K562 (cell line): ENCODE data around the gene LILRB3. TPM values are rescaled to one million over a fixed set of nuclear protein-coding genes. Genes with fewer than 3 reads are reported as not detected.

Source experiments
- CREB1 ChIP-seq, 2 experiments: sonication (generic) in 1 of 2; formaldehyde crosslinking in 1 of 2; IDR thresholded peaks; 2 replicates each; pipeline versions ENCODE4 v1.6.1 to v1.8.0; 2012 to 2022; ENCODE audit warnings: inconsistent platforms in 1 of 2, mild to moderate bottlenecking in 1 of 2, missing genetic modification reagents in 1 of 2, moderate library complexity in 1 of 2
- GATAD2B ChIP-seq: fragments of 450-650 bp; IDR thresholded peaks from 2 replicates; pipeline ENCODE4 v1.6.1; 2017; ENCODE audit warnings: mild to moderate bottlenecking, borderline replicate concordance
- MTA3 ChIP-seq: fragments of 450-650 bp; formaldehyde crosslinking; IDR thresholded peaks from 2 replicates; pipeline ENCODE4 v1.6.1; 2017; ENCODE audit warnings: mild to moderate bottlenecking, borderline replicate concordance
- NFE2 ChIP-seq: IDR thresholded peaks from 2 replicates; pipeline ENCODE4 v1.6.1; 2014; ENCODE audit warnings: antibody characterized with exemption, low read depth
- XRCC3 ChIP-seq: fragments of 450-650 bp; IDR thresholded peaks from 2 replicates; pipeline ENCODE4 v1.6.1; 2017; ENCODE audit warnings: mild to moderate bottlenecking, moderate library complexity
- ZBED1 ChIP-seq: IDR thresholded peaks from 2 replicates; pipeline ENCODE4 v1.6.1; 2014
- ZBTB17 ChIP-seq: fragments of 450-650 bp; formaldehyde crosslinking; IDR thresholded peaks from 2 replicates; pipeline ENCODE4 v1.4.0; 2020; ENCODE audit warnings: mild to moderate bottlenecking
- ZNF143 ChIP-seq: sonication (generic); formaldehyde crosslinking; IDR thresholded peaks from 2 replicates; pipeline ENCODE4 v1.9.0; 2022; ENCODE audit warnings: mild to moderate bottlenecking, missing genetic modification reagents
- polyA plus RNA-seq, 8 experiments: library from polyadenylated mRNA; depleted of rRNA in 4 of 8; stranded (reverse) in 5 of 8; unstranded in 3 of 8; fragments of >200 nt; fragmentation: Nextera tagmentation in 2 of 8; fragmentation: Illumina TruSeq in 1 of 8; extraction: Ambion mirVana in 2 of 8; extraction: Trizol in 1 of 8; gene quantifications; 2 replicates each; pipeline versions ENCODE4 v1.2.1 to v1.2.3, GENCODE V29; 2011 to 2014; ENCODE audit warnings: inconsistent platforms in 1 of 8, missing spikeins in 1 of 8
- total RNA-seq, 7 experiments: library from RNA; depleted of rRNA in 6 of 7; stranded (reverse); fragments of >200 nt in 6 of 7; fragmentation: Illumina TruSeq in 2 of 7; extraction: Trizol in 2 of 7; gene quantifications; 2 replicates each; pipeline versions ENCODE4 v1.2.1 to v1.2.3, GENCODE V29; 2011 to 2021; ENCODE audit warnings: low replicate concordance in 1 of 7
- TF ChIP-seq, protein P1 (sequence below): fragments of 450-650 bp; IDR thresholded peaks from 2 replicates; pipeline ENCODE4 v1.6.1; 2018; ENCODE audit not compliant: partially characterized antibody
- TF ChIP-seq, protein P2 (sequence below): IDR thresholded peaks from 3 replicates; pipeline ENCODE4 v1.6.1; 2011; ENCODE audit warnings: borderline replicate concordance, mild to moderate bottlenecking; ENCODE audit not compliant: insufficient read length, insufficient read depth
- TF ChIP-seq, protein P3 (sequence below): IDR thresholded peaks from 2 replicates; pipeline ENCODE4 v1.6.1; 2016; ENCODE audit warnings: missing genetic modification characterization, missing compliant biosample characterization
- TF ChIP-seq, protein P4 (sequence below): sonication (generic); formaldehyde crosslinking; IDR thresholded peaks from 2 replicates; pipeline ENCODE4 v1.8.0; 2022; ENCODE audit warnings: mild to moderate bottlenecking, missing genetic modification reagents, borderline replicate concordance
- TF ChIP-seq, protein P5 (sequence below): IDR thresholded peaks from 2 replicates; pipeline ENCODE4 v1.6.1; 2011; ENCODE audit not compliant: insufficient read length; ENCODE audit errors: extremely low read depth
- TF ChIP-seq, protein P6 (sequence below): fragments of 450-650 bp; IDR thresholded peaks from 2 replicates; pipeline ENCODE4 v1.6.1; 2016; ENCODE audit warnings: antibody characterized with exemption

Gene LILRB3
- total and polyA plus RNA-seq, 9 of the 15 experiments (the other 6 are each of a cell fraction or from before 2014, with no cell fraction given) = 0.01 to 0.09 TPM; not detected in 7

DNA sequence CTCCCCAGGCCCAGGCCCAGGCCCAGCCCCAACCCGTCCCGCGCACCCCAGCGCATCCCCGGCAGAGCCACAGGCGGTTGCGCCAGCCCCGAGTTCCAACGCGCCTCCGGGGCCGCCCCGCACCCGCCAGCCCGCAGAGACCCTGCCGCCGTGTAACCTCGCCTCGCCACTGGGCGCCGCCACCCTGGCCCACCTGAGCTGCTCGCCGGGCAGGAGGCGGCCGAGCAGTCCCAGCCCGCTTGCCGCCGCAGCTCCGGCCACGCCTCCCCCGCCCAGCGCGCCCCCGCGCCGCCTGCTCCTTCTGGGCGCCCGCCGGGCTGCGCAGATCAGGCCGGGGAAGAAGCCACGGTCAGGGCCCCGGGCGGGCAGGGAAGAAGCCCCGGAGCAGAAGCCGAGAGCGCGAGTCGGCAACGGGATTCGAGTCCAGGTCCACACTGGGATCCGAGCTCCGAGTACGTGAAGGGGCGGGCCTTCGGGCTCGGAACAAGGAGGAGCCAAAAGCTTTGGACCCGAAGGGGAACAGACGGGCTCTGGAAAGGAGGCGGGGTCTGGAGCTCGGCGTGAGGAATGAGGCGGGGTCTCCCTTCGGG is 33.6 kb downstream of the LILRB3 start, which contains the start of gene MBOAT7 (continued):
- TF ChIP-seq, protein P1, sequence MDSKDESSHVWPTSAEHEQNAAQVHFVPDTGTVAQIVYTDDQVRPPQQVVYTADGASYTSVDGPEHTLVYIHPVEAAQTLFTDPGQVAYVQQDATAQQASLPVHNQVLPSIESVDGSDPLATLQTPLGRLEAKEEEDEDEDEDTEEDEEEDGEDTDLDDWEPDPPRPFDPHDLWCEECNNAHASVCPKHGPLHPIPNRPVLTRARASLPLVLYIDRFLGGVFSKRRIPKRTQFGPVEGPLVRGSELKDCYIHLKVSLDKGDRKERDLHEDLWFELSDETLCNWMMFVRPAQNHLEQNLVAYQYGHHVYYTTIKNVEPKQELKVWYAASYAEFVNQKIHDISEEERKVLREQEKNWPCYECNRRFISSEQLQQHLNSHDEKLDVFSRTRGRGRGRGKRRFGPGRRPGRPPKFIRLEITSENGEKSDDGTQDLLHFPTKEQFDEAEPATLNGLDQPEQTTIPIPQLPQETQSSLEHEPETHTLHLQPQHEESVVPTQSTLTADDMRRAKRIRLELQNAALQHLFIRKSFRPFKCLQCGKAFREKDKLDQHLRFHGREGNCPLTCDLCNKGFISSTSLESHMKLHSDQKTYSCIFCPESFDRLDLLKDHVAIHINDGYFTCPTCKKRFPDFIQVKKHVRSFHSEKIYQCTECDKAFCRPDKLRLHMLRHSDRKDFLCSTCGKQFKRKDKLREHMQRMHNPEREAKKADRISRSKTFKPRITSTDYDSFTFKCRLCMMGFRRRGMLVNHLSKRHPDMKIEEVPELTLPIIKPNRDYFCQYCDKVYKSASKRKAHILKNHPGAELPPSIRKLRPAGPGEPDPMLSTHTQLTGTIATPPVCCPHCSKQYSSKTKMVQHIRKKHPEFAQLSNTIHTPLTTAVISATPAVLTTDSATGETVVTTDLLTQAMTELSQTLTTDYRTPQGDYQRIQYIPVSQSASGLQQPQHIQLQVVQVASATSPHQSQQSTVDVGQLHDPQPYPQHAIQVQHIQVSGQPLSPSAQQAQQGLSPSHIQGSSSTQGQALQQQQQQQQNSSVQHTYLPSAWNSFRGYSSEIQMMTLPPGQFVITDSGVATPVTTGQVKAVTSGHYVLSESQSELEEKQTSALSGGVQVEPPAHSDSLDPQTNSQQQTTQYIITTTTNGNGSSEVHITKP = peak; percentile 69
- no peak for TF ChIP-seq ZNF143 (CRISPR knock-in tag)
- TF ChIP-seq, protein P2, sequence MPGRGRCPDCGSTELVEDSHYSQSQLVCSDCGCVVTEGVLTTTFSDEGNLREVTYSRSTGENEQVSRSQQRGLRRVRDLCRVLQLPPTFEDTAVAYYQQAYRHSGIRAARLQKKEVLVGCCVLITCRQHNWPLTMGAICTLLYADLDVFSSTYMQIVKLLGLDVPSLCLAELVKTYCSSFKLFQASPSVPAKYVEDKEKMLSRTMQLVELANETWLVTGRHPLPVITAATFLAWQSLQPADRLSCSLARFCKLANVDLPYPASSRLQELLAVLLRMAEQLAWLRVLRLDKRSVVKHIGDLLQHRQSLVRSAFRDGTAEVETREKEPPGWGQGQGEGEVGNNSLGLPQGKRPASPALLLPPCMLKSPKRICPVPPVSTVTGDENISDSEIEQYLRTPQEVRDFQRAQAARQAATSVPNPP = no peak
- no peak for TF ChIP-seq XRCC3
- peak; percentile 25; the same call in 1 of the 2 replicates for TF ChIP-seq CREB1 (IDR thresholded peaks at IDR 0.05)
- no peak for TF ChIP-seq CREB1 (CRISPR knock-in tag; IDR thresholded peaks at IDR 0.05)
- TF ChIP-seq GATAD2B = no peak
- TF ChIP-seq, protein P3, sequence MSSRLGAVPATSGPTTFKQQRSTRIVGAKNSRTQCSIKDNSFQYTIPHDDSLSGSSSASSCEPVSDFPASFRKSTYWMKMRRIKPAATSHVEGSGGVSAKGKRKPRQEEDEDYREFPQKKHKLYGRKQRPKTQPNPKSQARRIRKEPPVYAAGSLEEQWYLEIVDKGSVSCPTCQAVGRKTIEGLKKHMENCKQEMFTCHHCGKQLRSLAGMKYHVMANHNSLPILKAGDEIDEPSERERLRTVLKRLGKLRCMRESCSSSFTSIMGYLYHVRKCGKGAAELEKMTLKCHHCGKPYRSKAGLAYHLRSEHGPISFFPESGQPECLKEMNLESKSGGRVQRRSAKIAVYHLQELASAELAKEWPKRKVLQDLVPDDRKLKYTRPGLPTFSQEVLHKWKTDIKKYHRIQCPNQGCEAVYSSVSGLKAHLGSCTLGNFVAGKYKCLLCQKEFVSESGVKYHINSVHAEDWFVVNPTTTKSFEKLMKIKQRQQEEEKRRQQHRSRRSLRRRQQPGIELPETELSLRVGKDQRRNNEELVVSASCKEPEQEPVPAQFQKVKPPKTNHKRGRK (tag) = no peak
- TF ChIP-seq, protein P4, sequence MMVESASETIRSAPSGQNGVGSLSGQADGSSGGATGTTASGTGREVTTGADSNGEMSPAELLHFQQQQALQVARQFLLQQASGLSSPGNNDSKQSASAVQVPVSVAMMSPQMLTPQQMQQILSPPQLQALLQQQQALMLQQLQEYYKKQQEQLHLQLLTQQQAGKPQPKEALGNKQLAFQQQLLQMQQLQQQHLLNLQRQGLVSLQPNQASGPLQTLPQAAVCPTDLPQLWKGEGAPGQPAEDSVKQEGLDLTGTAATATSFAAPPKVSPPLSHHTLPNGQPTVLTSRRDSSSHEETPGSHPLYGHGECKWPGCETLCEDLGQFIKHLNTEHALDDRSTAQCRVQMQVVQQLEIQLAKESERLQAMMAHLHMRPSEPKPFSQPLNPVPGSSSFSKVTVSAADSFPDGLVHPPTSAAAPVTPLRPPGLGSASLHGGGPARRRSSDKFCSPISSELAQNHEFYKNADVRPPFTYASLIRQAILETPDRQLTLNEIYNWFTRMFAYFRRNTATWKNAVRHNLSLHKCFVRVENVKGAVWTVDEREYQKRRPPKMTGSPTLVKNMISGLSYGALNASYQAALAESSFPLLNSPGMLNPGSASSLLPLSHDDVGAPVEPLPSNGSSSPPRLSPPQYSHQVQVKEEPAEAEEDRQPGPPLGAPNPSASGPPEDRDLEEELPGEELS (CRISPR knock-in tag) = no peak
- no peak for TF ChIP-seq NFE2
- no peak for TF ChIP-seq ZBTB17 (CRISPR knock-in tag)
- peak; percentile 77 for TF ChIP-seq MTA3
- TF ChIP-seq, protein P5, sequence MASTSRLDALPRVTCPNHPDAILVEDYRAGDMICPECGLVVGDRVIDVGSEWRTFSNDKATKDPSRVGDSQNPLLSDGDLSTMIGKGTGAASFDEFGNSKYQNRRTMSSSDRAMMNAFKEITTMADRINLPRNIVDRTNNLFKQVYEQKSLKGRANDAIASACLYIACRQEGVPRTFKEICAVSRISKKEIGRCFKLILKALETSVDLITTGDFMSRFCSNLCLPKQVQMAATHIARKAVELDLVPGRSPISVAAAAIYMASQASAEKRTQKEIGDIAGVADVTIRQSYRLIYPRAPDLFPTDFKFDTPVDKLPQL = no peak
- TF ChIP-seq, protein P6, sequence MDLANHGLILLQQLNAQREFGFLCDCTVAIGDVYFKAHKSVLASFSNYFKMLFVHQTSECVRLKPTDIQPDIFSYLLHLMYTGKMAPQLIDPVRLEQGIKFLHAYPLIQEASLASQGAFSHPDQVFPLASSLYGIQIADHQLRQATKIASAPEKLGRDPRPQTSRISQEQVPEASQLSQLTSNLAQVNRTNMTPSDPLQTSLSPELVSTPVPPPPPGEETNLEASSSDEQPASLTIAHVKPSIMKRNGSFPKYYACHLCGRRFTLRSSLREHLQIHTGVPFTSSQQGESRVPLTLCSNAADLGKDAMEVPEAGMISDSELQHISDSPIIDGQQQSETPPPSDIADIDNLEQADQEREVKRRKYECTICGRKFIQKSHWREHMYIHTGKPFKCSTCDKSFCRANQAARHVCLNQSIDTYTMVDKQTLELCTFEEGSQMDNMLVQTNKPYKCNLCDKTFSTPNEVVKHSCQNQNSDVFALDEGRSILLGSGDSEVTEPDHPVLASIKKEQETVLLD = no peak
- TF ChIP-seq ZBED1 = 0 out of 2 replicates have a peak, but pooled peaks have one; percentile 34
